Panc1 (cell line): ENCODE data around the gene PIGP. TPM values are rescaled to one million over a fixed set of nuclear protein-coding genes. Genes with fewer than 3 reads are reported as not detected.

Experiments used
- ATAC-seq: fragments of 200-7000 bp; cut with Tn5 transposase; 2 replicates; pipeline ENCODE4 v1.9.1; 2020; ENCODE audit warnings: mild to moderate bottlenecking, moderate library complexity
- BruUV-seq: library from RNA; stranded (reverse); fragments of 400-500 nt; replicated peaks from 2 replicates; lab custom pipeline; 2021; lab: Mats Ljungman, UMichigan
- CTCF ChIA-PET: fragments of 300-600 bp; sonication (Branson Sonifier 250); formaldehyde crosslinking; loops from one replicate; lab custom pipeline; 2022; ENCODE audit warnings: antibody characterized with exemption; lab: Charles Lee
- POLR2A ChIA-PET: fragments of 300-600 bp; sonication (Branson Sonifier 250); formaldehyde crosslinking; loops from one replicate; lab custom pipeline; 2022; ENCODE audit warnings: antibody characterized with exemption; lab: Charles Lee
- DNase-seq: peaks from one replicate; pipeline ENCODE4 v3.0.0-alpha.2; 2010; ENCODE audit warnings: low read depth, low spot score
- H3K27ac ChIP-seq: 2 replicates; pipeline ENCODE4 v1.5.1; 2011; ENCODE audit warnings: mild to moderate bottlenecking, low read length, inconsistent platforms
- H3K27me3 ChIP-seq: fragments of 200-500 bp; sonication (Bioruptor generic); 2 replicates; pipeline ENCODE4 v1.6.0; 2014; ENCODE audit warnings: low read length, inconsistent platforms; ENCODE audit not compliant: control insufficient read depth, insufficient read depth
- H3K36me3 ChIP-seq: fragments of 200-500 bp; sonication (Bioruptor generic); 2 replicates; pipeline ENCODE4 v1.5.1; 2014; ENCODE audit warnings: inconsistent platforms, mild to moderate bottlenecking, low read length, moderate library complexity; ENCODE audit not compliant: control insufficient read depth, insufficient read depth
- H3K4me1 ChIP-seq: 2 replicates; pipeline ENCODE4 v1.5.1; 2011; ENCODE audit warnings: inconsistent platforms, mild to moderate bottlenecking, low read length, moderate library complexity; ENCODE audit not compliant: control insufficient read depth, insufficient read depth
- H3K4me3 ChIP-seq, 2 experiments: 2 replicates each; pipeline ENCODE4 v1.5.1; 2011 to 2012; ENCODE audit warnings: low read depth in 2 of 2, low read length in 2 of 2, mild to moderate bottlenecking in 2 of 2, inconsistent platforms in 1 of 2, moderate library complexity in 1 of 2
- H3K9me3 ChIP-seq: fragments of 200-500 bp; sonication (Bioruptor generic); 2 replicates; pipeline ENCODE4 v1.5.1; 2014; ENCODE audit warnings: low read depth, mild to moderate bottlenecking, inconsistent platforms, low read length, moderate library complexity; ENCODE audit not compliant: control insufficient read depth, insufficient read depth
- CTCF ChIP-seq: fragments of 450-650 bp; IDR thresholded peaks from 2 replicates; pipeline ENCODE4 v1.5.1; 2017; ENCODE audit warnings: mild to moderate bottlenecking
- POLR2AphosphoS5 ChIP-seq: IDR thresholded peaks from 2 replicates; pipeline ENCODE4 v1.6.1; 2012; ENCODE audit warnings: mild to moderate bottlenecking, low read depth, low read length, moderate library complexity
- REST ChIP-seq, 2 experiments: IDR thresholded peaks; 2 replicates each; pipeline ENCODE4 v1.6.1; 2011 to 2012; ENCODE audit warnings: low read depth in 2 of 2, control low read depth in 1 of 2, low read length in 1 of 2, mild to moderate bottlenecking in 1 of 2, moderate library complexity in 1 of 2; ENCODE audit not compliant: insufficient read depth in 1 of 2
- SIN3A ChIP-seq: IDR thresholded peaks from 2 replicates; pipeline ENCODE4 v1.6.1; 2012; ENCODE audit warnings: low read depth, mild to moderate bottlenecking, low read length, moderate library complexity, borderline replicate concordance; ENCODE audit not compliant: insufficient read depth
- TCF7L2 ChIP-seq: IDR thresholded peaks from 2 replicates; pipeline ENCODE4 v1.6.1; 2011; ENCODE audit warnings: mild to moderate bottlenecking, low read depth, low read length, inconsistent platforms
- in situ Hi-C: cut with HindIII; loops from 2 replicates; pipeline ENCODE4 v1.10.0; 2016; ENCODE audit warnings: low sequenced_read_pairs, low pct_unique_long_range_greater_than_20kb
- intact Hi-C: fragments of 100-400 bp; cut with micrococcal nuclease; formaldehyde crosslinking; loops from one replicate; pipeline ENCODE4 v1.10.0; 2022; ENCODE audit not compliant: unreplicated experiment
- total RNA-seq: library from RNA; stranded (reverse); gene quantifications from one replicate; pipeline ENCODE4 v1.2.1, GENCODE V29; 2021; ENCODE audit not compliant: unreplicated experiment

The PIGP gene
- total RNA-seq, 1 experiment from 2014 or later, result 16.1 TPM

GRCh38 chr21:37098751-37099150 lies 25.9 kb upstream of the PIGP start:
- intact Hi-C loops, result no loop called here
- Histone ChIP-seq H3K36me3 (peaks cover 12% of the 10 kb centered on the region), H3K9me3 (no peaks in the 10 kb centered on the region), H3K27ac (no peak overlapping the region), H3K4me3 (no peak overlapping the region), H3K4me1 (no peaks in the 10 kb centered on the region), H3K27me3 (no peaks in the 10 kb centered on the region)
- TF ChIP-seq POLR2AphosphoS5 (no peak), REST (IDR thresholded peaks at IDR 0.05; ENCODE audit: insufficient read depth in 1 of 2, low read depth in 2 of 2, low read length in 1 of 2) (no peak), TCF7L2 (no peak), SIN3A (no peak), CTCF (no peak)
- BruUV-seq, result no TSS peak
- ChIA-PET POLR2A (no interaction called here), CTCF (no interaction called here)
- in situ Hi-C loops, result no loop called here
- no peak for DNase-seq
- ATAC-seq, result no peak

GRCh38 chr21:37095821-37096220 lies 22.9 kb upstream of the PIGP start:
- no peak for TF ChIP-seq REST (IDR thresholded peaks at IDR 0.05; ENCODE audit: insufficient read depth in 1 of 2, low read depth in 2 of 2, low read length in 1 of 2)
- TF ChIP-seq POLR2AphosphoS5, result no peak
- TF ChIP-seq TCF7L2, result no peak
- TF ChIP-seq SIN3A, result no peak
- no peak for TF ChIP-seq CTCF
- POLR2A ChIA-PET, result no interaction called here
- DNase-seq (no peak), ATAC-seq (no peak)
- H3K36me3 ChIP-seq, result peaks cover 12% of the 10 kb centered on the region
- no TSS peak for BruUV-seq
- H3K27ac ChIP-seq, result no peak overlapping the region
- H3K4me1 ChIP-seq, result no peaks in the 10 kb centered on the region
- CTCF ChIA-PET, result no interaction called here
- no peak overlapping the region for H3K4me3 ChIP-seq
- no peaks in the 10 kb centered on the region for H3K9me3 ChIP-seq
- in situ Hi-C loops, result no loop called here
- no peaks in the 10 kb centered on the region for H3K27me3 ChIP-seq
- intact Hi-C loops, result no loop called here
